Thoracic aorta (tissue), 2 donors: Measurements from ENCODE around the gene CBX1. TPM values are rescaled to one million over a fixed set of nuclear protein-coding genes. Genes with fewer than 3 reads are reported as not detected.

Experiments
- ATAC-seq: fragments of 150-250 bp; one replicate; pipeline ENCODE4 v1.8.0; 2017; ENCODE audit warnings: low read depth; ENCODE audit not compliant: insufficient number of reproducible peaks, low FRiP score
- DNase-seq: peaks from one replicate; pipeline ENCODE4 v3.0.0-alpha.2; 2020; ENCODE audit warnings: low spot score
- H3K27ac ChIP-seq, 2 donors: fragments of 200-600 bp; sonication (generic); 1 replicate in 1 of 2; 2 replicates in 1 of 2; pipeline ENCODE4 v1.5.1; 2016; ENCODE audit warnings: mild to moderate bottlenecking in 2 of 2, moderate library complexity in 2 of 2
- H3K27me3 ChIP-seq: fragments of 200-600 bp; sonication (generic); replicated peaks from 2 replicates; pipeline ENCODE4 v1.6.0; 2016; ENCODE audit warnings: mild to moderate bottlenecking; ENCODE audit not compliant: insufficient read depth
- H3K36me3 ChIP-seq: fragments of 200-600 bp; sonication (generic); one replicate; pipeline ENCODE4 v1.5.1; 2016
- H3K4me1 ChIP-seq, 2 donors: fragments of 200-600 bp; sonication (generic); 1 replicate in 1 of 2; 2 replicates in 1 of 2; pipeline versions ENCODE4 v1.5.1 to v1.6.0; 2016; ENCODE audit warnings: low read depth in 2 of 2, mild to moderate bottlenecking in 1 of 2; ENCODE audit not compliant: control insufficient read depth in 1 of 2
- H3K4me3 ChIP-seq: fragments of 200-600 bp; sonication (generic); 2 replicates; pipeline ENCODE4 v1.5.1; 2016; ENCODE audit warnings: mild to moderate bottlenecking
- H3K9me3 ChIP-seq: fragments of 200-600 bp; sonication (generic); 2 replicates; pipeline ENCODE4 v1.5.1; 2016
- total RNA-seq, 2 donors: library from RNA; depleted of rRNA; stranded (reverse); fragments of >200 nt; gene quantifications; one replicate each; pipeline versions ENCODE4 v1.1.0 to v1.2.3, GENCODE V29; 2016
- TF ChIP-seq, protein P1 (sequence below): fragments of 200-600 bp; sonication (generic); IDR thresholded peaks from one replicate; pipeline ENCODE4 v1.5.1; 2019; ENCODE audit warnings: antibody characterized with exemption

The CBX1 gene
- total RNA-seq, 2 donors from 2014 or later = 35.7 to 36.1 TPM

DNA sequence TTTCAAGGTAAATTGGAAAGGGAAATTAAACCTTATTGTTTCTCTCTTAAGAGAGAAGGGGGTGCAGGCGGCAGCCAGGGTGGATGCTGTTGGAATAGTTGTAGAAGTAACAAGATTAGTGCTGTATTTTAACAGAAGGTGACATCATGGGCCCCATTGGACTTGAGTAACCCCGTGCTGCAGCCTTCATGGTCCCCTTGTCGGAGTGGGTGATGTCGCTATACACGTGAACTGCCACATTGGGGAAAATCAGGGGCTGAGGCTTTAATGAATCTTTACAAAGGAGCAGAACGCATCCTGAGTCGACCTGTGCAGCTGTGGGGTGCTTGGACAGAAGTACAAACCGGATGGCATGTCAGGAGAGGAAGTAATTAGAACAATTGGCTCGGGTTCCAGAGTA, 9.5 kb upstream of the CBX1 start:
- no peak overlapping the region for H3K4me3 ChIP-seq
- H3K27me3 ChIP-seq = no peaks in the 10 kb centered on the region
- TF ChIP-seq, protein P1, sequence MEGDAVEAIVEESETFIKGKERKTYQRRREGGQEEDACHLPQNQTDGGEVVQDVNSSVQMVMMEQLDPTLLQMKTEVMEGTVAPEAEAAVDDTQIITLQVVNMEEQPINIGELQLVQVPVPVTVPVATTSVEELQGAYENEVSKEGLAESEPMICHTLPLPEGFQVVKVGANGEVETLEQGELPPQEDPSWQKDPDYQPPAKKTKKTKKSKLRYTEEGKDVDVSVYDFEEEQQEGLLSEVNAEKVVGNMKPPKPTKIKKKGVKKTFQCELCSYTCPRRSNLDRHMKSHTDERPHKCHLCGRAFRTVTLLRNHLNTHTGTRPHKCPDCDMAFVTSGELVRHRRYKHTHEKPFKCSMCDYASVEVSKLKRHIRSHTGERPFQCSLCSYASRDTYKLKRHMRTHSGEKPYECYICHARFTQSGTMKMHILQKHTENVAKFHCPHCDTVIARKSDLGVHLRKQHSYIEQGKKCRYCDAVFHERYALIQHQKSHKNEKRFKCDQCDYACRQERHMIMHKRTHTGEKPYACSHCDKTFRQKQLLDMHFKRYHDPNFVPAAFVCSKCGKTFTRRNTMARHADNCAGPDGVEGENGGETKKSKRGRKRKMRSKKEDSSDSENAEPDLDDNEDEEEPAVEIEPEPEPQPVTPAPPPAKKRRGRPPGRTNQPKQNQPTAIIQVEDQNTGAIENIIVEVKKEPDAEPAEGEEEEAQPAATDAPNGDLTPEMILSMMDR = no peak
- no peak for ATAC-seq
- peaks cover 6 to 31% of the 10 kb centered on the region in 2 donors for H3K4me1 ChIP-seq
- DNase-seq = no peak
- peaks cover 4% of the 10 kb centered on the region for H3K36me3 ChIP-seq
- no peaks in the 10 kb centered on the region for H3K9me3 ChIP-seq
- H3K27ac ChIP-seq = no peak overlapping the region

DNA sequence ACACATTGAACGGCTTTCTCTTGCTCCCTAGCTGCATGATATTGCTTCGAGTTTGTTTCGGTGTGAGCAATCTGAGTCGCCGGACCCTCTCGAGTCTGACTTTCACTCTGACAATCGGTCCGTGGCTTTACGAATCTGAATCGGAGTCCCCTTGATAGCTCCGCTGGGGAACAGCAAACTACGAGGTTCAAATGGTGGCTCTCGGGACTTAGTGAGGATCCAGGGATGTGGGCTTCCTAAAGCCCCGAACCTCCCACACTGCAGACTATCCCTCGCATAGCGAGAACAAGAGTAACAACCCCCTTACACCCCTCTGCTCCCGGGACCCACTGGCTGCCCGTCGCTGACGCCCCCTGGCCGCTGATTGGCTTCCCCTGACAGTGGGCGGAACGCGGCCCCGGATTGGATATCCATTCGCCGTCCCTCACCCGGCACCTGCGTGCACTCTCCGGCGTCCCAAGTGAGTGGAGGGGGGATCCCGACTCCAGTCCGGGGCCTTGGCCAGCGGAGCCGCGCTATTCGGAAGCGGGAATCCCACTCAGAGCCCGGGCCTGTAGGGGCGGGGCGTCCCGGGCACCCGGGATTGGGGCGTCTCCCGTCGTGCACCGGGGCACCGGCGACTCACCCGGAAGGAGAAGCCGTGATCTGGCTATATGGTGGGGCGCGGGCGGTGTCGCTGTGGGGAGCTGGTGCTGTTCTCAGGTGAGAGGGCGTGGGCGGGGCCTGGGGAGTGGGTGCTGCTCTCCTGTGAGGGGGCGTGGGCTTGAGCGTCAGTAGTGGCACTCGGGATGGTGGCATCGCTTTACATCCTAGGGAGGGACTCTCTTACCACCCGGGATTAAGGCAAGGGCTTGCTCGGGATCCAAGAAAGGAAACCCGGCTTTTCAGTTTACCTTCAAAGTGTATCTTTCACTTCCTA, 6.1 kb upstream of the CBX1 start, which contains the start of gene SNX11:
Gene SNX11 (plus strand): TSS at position 630 of the 919 bp plus-strand sequence. CDS start 4,278 bp downstream, outside the sequence.
- Histone ChIP-seq H3K36me3 (no peaks in the 10 kb centered on the region), H3K27ac (peak within 1 kb of the TSS; percentile 84 to 96), H3K4me3 (peak within 1 kb of the TSS; percentile 97), H3K9me3 (no peaks in the 10 kb centered on the region), H3K27me3 (no peaks in the 10 kb centered on the region), H3K4me1 (peaks cover 6 to 31% of the 10 kb centered on the region in 2 donors)
- peak; percentile 64 for DNase-seq
- TF ChIP-seq, protein P1 = no peak
- peak; percentile 62 for ATAC-seq

DNA sequence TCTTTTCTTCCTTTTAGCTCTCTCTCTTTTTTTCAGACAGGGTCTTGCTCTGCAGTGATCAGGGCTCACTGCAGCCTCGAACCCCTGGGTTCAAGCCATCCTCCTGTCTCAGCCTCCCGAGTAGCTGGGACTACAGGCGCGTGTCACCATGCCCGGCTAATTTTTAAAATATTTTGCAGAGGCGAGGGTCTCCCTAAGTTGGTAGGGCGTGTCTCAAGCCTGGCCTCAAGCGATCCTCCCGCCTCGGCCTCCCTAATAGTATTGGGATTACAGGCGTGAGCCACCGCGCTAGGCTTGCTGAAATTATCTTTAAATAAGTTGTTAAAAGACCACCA, 5.5 kb upstream of the CBX1 start:
- no peak for ATAC-seq
- Histone ChIP-seq H3K9me3 (no peaks in the 10 kb centered on the region), H3K36me3 (no peaks in the 10 kb centered on the region), H3K4me1 (peaks cover 6 to 31% of the 10 kb centered on the region in 2 donors), H3K27me3 (no peaks in the 10 kb centered on the region), H3K27ac (peak overlapping the region; percentile 84 to 96), H3K4me3 (peak overlapping the region; percentile 97)
- TF ChIP-seq, protein P1 = no peak
- no peak for DNase-seq

DNA sequence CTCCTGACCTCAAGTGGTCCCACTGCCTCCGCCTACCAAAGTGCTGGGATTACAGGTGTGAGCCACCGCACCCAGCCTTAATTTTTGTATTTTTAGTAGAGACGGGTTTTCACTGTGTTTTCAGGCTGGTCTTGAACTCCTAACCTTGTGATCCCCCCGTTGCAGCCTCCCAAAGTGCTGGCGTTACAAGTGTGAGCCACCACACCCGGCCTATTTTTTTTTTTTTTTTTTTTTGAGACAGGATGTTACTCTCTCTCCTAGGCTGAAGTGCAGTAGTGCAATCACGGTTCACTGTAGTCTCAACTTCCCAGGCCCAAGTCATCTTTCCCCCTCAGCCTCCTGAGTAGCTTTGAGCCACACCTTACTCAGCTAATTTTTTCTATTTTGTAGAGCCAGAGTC, 3.2 kb upstream of the CBX1 start:
- Histone ChIP-seq H3K36me3 (no peaks in the 10 kb centered on the region), H3K27me3 (no peaks in the 10 kb centered on the region), H3K27ac (no peak overlapping the region), H3K9me3 (no peaks in the 10 kb centered on the region), H3K4me1 (peaks cover 7 to 31% of the 10 kb centered on the region in 2 donors), H3K4me3 (no peak overlapping the region)
- TF ChIP-seq, protein P1 = no peak
- no peak for ATAC-seq
- DNase-seq = no peak

DNA sequence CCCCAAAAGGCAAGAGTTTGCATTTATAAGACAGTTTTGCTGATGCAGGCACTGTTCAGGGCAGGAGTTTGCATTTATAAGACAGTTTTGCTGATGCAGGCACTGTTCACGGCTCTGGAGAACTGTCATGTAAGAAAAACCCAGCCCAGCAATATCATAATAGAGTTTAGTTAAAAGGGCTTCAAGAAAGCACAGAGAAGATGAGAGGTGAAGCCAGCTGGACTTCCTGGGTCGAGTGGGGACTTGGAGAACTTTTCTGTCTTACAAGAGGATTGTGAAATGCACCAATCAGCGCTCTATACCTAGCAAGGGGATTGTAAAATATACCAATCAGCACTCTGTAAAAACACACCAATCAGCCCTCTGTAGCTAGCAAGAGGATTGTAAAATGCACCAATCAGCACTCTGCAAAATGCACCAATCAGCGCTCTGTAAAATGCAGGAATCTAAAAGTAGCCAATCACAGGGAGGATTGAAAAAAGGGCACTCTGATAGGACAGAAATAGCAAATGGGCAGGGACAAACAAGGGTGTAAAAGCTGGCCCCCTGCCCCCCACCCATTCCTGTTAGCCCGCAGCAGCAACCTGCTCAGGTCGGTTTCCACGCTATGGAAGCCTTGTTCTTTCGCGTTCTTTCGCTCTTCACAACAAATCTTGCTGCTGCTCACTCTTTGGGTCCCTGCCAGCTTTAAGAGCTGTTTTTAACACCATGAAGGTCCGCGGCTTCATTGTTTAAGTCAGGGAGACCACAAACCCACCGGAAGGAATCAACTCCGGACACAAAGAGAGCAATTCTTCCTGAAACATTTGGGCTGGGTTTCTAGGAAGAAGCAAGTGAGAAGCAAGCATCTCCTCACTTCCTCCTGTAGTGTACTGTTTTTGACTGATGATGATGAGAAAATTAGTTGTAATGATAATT, 1.8 kb upstream of the CBX1 start:
- no peaks in the 10 kb centered on the region for H3K9me3 ChIP-seq
- no peak for ATAC-seq
- no peak overlapping the region for H3K4me3 ChIP-seq
- DNase-seq = no peak
- TF ChIP-seq, protein P1 = no peak
- peaks cover 11 to 26% of the 10 kb centered on the region in 2 donors for H3K4me1 ChIP-seq
- no peak overlapping the region for H3K27ac ChIP-seq
- H3K27me3 ChIP-seq = no peaks in the 10 kb centered on the region
- H3K36me3 ChIP-seq = no peaks in the 10 kb centered on the region
